Measurements from ENCODE around the gene NUCB1.
A peak's percentile ranks its signal among the peaks of the same experiment; 100 is the strongest.
"Not testable (repeated sequence)": the region's sequence is repeated elsewhere in the genome, so short reads cannot be mapped to it uniquely, and the experiment has no call there.

Gene NUCB1

DNA sequence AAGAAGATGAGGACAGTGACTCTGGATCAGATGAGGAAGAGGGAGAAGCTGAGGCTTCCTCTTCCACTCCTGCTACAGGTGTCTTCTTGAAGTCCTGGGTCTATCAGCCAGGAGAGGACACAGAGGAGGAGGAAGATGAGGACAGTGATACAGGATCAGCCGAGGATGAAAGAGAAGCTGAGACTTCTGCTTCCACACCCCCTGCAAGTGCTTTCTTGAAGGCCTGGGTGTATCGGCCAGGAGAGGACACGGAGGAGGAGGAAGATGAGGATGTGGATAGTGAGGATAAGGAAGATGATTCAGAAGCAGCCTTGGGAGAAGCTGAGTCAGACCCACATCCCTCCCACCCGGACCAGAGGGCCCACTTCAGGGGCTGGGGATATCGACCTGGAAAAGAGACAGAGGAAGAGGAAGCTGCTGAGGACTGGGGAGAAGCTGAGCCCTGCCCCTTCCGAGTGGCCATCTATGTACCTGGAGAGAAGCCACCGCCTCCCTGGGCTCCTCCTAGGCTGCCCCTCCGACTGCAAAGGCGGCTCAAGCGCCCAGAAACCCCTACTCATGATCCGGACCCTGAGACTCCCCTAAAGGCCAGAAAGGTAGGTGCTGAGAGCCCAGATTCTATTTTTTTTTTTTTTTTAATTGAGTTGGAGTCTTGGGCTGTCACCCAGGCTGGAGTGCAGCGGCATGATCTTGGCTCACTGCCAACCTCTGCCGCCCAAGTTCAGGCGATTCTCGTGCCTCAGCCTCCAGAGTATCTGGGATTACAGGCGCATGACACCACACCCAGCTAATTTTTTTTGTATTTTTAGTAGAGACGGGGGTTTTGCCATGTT, 25.6 kb upstream of the NUCB1 start:
- H3K4me3 ChIP-seq (ENCODE audit: low read depth, low read length), result peak overlapping the region; percentile 75
- TF ChIP-seq CTCF (IDR thresholded peaks at IDR 0.05; ENCODE audit: low read depth, low read length, missing control alignments), result no peak
- no peak for DNase-seq (ENCODE audit: low read depth)

DNA sequence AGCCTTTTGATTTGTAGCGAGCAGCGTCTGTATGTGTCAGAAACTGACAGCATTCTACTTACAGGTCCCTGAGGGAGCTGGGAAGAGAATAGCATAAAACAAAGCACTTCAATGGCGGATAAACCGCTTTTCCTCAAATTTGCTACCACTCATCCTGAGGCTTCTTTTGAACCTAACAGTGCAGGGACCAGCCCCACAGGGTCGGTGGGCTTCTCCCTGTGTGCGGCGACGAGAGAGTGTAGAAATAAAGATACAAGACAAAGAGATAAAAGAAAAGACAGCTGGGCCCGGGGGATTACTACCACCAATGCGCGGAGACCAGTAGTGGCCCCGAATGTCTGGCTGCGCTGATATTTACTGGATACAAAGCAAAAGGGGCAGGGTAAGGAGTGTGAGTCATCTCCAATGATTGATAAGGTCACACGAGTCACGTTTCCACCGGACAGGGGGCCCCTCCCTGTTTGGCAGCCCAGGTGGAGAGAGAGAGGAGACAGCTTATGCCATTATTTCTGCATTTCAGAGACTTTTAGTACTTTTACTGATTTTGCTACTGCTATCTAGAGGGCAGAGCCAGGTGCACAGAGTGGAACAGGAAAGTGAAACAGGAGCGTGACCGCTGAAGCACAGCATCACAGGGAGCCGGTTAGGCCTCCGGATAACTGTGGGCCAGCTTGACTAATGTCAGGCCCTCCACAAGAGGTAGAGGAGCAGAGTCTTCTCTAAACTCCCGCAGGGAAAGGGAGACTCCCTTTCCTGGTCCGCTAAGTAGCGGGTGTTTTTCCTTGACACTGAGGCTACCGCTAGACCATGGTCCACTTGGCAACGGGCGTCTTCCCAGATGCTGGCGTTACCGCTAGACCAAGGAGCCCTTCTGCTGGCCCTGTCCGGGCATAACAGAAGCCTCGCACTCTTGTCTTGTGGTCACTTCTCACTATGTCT, 23.8 kb upstream of the NUCB1 start:
- peak overlapping the region; percentile 75 for H3K4me3 ChIP-seq (ENCODE audit: low read depth, low read length)

DNA sequence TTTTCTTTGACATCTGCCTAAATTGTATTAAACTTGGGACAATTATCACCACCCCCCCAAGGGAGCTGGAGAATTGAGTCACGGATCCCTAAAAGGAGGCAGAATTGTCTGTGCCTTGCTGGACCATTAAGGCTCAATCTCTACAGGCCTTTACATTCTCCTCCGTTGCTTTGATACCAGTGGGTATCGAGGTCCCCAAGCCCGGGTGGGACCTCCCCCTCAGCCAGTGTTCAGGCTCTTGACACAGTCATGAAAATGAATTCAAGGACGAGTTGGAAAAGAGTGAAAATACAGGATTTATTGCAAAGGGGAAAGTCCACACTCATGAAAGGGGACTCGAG, 22.3 kb upstream of the NUCB1 start:
- no peak for TF ChIP-seq CTCF (IDR thresholded peaks at IDR 0.05; ENCODE audit: low read depth, low read length, missing control alignments)
- no peak overlapping the region for H3K4me3 ChIP-seq (ENCODE audit: low read depth, low read length)
- no peak for DNase-seq (ENCODE audit: low read depth)

More for the DNA sequence above, 23.8 kb upstream of the NUCB1 start:
- peak; percentile 77 for DNase-seq (ENCODE audit: low read depth)

DNA sequence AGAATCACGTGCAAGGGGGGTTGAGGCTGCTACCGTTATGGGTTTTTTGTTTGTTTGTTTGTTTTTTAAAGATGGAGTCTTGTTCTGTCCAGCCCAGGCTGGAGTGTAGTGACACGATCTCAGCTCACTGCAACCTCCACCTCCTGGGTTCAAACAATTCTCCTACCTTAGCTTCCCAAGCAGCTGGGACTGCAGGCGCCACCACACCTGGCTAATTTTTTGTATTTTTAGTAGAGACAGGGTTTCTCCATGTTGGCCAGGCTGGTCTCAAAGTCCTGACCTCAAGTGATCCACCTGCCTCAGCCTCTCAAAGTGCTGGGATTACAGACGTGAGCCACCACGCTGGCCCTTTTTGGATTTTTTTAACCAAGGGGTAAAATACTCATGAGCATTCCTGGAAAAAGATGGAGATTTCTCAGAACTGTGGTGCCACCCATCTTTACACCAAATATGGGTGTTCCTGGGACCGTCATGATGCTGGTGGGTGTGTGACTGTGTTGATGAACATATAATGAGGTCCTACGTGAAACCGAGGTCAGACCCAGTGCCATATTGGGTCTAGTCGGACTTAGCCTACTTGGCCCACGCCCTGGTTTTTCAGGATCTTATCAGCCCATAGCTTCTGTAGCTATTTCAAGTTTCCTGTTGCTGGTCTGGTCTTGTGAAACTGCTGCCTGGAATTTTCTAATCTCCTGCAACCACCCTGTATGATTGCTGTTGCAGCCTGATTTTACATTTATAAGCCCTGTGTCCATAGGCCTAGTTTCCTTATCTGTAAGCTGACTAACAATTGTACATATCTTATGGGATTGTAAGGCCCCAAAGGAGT, 21.7 kb upstream of the NUCB1 start:
- DNase-seq (ENCODE audit: low read depth), result no peak
- no peak for TF ChIP-seq CTCF (IDR thresholded peaks at IDR 0.05; ENCODE audit: low read depth, low read length, missing control alignments)
- H3K4me3 ChIP-seq (ENCODE audit: low read depth, low read length), result no peak overlapping the region

DNA sequence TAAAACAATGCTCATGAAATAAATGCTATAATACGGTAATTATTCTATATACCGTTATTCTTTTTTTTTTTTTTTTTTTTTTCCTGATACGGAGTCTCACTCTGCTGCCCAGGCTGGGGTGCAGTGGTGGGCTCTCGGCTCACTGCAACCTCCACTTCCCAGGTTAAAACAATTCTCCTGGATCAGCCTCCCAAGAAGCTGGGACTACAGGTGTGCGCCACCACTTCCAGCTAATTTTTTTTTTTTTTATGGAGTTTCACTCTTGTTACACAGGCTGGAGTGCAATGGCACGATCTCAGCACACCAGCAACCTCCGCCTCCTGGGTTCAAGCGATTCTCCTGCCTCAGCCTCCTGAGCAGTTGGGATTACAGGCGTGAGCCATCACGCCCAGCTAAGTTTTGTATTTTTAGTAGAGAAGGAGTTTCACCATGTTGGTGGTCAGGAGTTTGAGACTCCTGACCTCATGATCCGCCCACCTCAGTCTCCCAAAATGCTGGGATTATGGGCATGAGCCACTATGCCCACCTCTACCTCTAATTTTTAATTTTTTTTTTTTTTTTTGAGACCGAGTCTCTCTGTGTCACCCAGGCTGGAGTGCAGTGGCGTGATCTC, 21.0 kb upstream of the NUCB1 start:
- no peak overlapping the region for H3K4me3 ChIP-seq (ENCODE audit: low read depth, low read length)
- DNase-seq (ENCODE audit: low read depth), result no peak
- no peak for TF ChIP-seq CTCF (IDR thresholded peaks at IDR 0.05; ENCODE audit: low read depth, low read length, missing control alignments)

DNA sequence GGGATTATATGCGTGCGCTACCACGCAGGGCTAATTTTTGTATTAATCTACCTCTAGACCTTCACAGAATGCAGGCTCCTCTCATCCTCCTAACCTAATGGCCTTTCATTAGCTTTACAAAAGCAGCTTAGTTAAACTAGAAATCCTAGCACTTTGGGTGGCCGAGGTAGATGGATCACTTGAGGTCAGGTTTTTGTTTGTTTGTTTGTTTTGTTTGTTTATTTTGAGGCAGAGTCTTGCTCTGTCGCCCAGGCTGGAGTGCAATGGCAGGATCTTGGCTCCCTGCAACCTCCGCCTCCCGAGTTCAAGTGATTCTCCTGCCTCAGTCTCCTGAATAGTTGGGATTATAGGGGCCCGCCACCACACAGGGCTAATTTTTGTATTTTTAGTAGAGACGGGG, 20.4 kb upstream of the NUCB1 start:
- not testable (repeated sequence) for H3K4me3 ChIP-seq (ENCODE audit: low read depth, low read length); DNase-seq (ENCODE audit: low read depth)

DNA sequence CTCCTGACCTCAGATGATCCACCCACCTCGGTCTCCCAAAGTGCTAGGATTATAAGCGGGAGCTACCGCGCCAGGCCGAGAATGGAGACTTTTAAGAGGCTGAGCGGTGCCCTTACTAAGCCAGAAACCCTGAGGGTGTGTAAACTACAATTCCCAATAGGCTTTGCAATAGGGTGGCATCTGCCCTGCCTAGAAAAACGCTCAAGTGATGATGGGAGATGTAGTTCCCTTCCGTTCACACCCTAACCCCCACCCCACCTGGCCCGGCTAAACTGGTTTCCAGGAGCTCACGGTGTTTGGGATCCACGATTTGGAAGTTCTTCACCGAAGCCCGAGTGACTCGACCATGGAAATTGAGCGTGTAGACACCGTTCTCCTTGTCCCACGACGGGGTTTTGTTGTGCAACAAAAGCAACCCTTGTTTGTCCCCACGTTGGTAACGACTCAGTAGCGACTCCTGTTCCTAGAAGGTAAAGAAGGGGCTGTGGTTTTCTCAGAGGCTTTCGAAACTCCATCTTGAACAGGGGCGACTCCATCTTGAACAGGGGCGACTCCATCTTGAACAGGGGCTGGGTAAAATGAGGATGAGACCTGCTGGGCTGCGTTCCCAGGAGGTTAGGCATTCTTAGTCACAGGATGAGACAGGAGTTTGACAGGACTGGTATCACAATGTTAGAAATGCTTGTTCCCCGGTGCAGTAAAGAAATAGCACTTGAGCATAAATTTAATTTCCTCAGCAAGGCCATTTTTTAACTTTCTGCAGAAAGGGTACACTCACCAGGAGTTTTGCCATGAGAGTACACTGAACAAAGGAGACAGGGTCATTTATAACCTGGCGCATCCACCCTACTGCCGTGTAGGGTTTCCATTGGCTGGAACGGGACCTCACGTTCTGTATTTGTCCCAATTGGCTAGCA, 18.1 kb upstream of the NUCB1 start:
- TF ChIP-seq CTCF (IDR thresholded peaks at IDR 0.05; ENCODE audit: low read depth, low read length, missing control alignments), result no peak
- H3K4me3 ChIP-seq (ENCODE audit: low read depth, low read length), result no peak overlapping the region
- no peak for DNase-seq (ENCODE audit: low read depth)
